HG02571 (cell line): ENCODE results near the gene LARGE2.
A peak's percentile ranks its signal among the peaks of the same experiment; 100 is the strongest.
"Not testable (repeated sequence)": the region's sequence is repeated elsewhere in the genome, so short reads cannot be mapped to it uniquely, and the experiment has no call there.

ENCODE experiments used
- ATAC-seq: cut with Tn5 transposase; IDR thresholded peaks from one replicate; pipeline ENCODE4 v1.9.1; 2021; ENCODE audit warnings: mild to moderate bottlenecking, moderate library complexity; ENCODE audit not compliant: unreplicated experiment

The LARGE2 gene

DNA sequence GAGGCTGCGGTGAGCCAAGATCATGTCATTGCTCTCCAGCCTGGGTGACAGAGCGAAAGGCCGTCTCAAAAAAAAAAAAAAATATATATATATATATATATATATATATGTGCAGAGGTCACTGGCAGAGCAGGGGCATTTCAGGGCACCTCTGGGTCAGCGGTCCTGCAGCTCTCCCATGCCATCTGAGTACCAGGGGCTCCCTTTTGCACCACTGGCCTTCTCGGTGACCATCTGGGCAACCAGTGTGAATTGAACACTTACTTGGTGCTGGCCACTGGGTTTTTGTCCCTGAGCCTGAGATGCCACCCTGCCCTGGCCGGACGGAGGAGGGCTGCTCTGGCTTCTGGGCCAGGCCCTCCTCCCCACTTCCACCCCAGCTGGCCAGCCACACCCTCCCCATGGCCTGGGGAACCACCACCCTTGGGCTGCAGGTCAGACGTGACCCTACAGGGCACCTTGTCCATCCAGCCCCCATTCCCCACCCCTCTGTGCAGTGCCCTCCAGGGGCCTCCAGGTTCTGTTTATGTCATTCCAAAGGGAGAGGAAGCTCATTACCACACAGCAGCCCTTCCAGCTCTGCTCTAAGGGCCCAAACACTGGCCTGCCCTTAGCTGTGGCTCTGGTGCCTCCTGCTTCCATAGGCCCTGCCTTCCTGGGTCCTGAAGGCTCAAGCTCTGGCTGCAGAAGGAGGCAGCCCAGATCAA is 26.8 kb upstream of the LARGE2 start:
- ATAC-seq: no peak

DNA sequence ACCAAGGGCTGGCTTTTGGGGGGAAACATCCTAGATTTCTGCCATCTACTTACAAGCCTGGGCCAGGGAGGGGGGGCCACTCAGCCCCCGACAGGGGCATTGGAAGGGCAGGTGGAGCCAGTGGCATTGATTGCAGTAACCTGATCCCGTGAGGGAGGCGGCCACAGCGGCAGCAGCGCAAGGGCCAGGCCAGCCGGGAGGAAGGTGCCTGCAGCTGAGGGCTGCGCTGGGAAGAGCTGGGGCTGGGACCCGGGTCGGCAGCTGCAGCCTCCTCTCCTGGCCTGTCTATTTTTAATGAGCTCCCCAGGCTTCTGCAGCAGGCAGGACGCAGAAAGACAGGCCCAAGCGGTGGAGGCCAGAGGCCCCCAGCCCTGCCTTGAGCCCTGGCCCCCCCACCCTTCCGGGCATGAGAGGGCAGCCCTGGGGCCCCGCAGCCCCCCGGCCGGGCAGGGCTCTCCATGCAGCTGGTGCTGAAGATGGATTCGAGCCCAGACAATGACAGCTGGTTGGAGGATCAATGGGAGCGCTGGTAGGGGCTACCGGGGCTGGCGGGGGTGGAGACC is 26.0 kb upstream of the LARGE2 start:
- ATAC-seq: no peak

- ATAC-seq: no peak
These were observed 24.9 kb upstream of the LARGE2 start for GRCh38 chr11:45897556-45897955.

GRCh38 chr11:45899086-45899447 is 23.4 kb upstream of the LARGE2 start:
- no peak for ATAC-seq

- peak; percentile 58 for ATAC-seq
These were observed 22.8 kb upstream of the LARGE2 start for GRCh38 chr11:45899448-45900174.

- ATAC-seq: peak; percentile 13
These were observed 22.2 kb upstream of the LARGE2 start for GRCh38 chr11:45900175-45900800.

- no peak for ATAC-seq
These were observed 21.4 kb upstream of the LARGE2 start for GRCh38 chr11:45900916-45901617.

DNA sequence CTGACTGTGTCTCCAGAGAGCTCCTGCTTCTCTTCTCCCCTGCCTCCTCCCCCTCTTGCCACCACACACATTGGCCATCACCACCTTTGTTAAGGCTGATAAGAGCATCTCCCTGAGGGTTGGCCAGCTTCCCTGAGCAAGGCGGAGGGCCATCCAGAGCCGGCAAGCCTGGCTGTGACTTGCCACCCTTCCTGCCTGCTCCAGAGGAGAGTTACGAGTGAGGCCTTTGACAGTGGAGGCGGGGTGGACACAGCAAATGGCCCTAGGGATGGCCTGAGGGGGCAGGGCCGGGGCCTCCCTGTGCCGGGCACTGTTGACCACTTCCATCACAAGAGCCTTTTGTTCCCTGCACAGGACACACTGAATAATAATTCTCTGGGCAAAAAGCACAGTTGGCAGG is 20.8 kb upstream of the LARGE2 start:
- no peak for ATAC-seq

- no peak for ATAC-seq
These were observed 19.7 kb upstream of the LARGE2 start for GRCh38 chr11:45902452-45903380.

DNA sequence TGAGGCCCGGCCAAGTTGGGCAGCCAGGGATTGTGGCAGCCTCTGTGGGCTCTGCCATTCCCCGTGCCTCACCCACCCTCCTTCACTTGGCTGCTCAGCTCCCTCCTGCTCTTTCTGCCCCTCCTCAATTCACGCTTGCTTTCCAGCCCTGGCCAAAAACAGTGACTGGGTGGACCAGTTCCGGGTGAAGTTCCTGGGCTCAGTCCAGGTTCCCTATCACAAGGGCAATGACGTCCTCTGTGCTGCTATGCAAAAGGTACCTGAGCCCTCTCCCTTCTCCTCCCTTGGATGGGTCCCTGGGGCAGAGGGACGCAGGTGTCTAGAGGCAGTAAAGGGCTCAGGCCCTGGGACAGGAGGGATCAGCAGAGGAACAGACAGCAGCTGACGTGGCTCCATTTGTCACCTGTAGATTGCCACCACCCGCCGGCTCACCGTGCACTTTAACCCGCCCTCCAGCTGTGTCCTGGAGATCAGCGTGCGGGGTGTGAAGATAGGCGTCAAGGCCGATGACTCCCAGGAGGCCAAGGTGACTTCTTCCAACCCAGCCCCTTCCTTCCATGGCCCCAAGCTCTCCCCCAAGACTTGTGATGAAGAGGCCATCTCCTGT is 18.0 kb upstream of the LARGE2 start:
- no peak for ATAC-seq

- ATAC-seq: no peak
These were observed 17.4 kb upstream of the LARGE2 start for GRCh38 chr11:45905095-45905494.

DNA sequence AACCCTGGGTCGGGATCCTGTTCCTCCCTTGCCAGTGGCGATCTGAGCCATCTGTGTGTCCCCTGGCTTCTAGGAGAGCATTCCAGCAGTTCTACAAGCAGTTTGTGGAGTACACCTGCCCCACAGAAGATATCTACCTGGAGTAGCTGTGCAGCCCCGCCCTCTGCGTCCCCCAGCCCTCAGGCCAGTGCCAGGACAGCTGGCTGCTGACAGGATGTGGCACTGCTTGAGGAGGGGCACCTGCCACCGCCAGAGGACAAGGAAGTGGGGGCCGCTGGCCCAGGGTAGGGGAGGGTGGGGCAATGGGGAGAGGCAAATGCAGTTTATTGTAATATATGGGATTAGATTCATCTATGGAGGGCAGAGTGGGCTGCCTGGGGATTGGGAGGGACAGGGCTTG is 16.9 kb upstream of the LARGE2 start:
- ATAC-seq: not testable (repeated sequence)

- ATAC-seq: no peak
These were observed 16.3 kb upstream of the LARGE2 start for GRCh38 chr11:45906096-45906682.

- no peak for ATAC-seq
These were observed 15.4 kb upstream of the LARGE2 start, which contains the start of gene FREY1 for GRCh38 chr11:45906965-45907611. Gene FREY1, minus strand, starts transcription at chr11:45907271. Its CDS starts 26 bp downstream, at chr11:45907245.

- no peak for ATAC-seq
These were observed 14.5 kb upstream of the LARGE2 start for GRCh38 chr11:45907911-45908370.

GRCh38 chr11:45909594-45910475 is 12.6 kb upstream of the LARGE2 start:
- ATAC-seq: no peak

DNA sequence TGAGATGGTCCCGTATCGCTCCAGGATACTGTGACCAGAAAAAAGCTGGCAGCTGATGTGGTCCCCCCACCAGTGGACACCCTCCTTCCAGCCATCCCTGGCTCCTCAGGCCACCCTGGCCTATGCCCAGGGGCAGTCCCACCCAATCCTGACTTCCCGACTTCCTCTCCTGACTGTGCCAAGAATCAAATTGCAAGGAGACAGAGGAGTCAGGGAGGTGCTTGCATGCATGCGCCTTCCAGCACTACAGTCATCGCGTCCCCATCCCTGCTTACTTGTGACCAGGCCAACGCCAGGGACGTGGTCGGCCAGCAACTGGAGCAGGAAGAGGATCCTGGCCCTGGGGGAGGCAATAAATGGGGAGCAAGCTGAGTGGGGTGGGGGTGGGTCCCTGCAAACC is 11.8 kb upstream of the LARGE2 start:
- no peak for ATAC-seq

- no peak for ATAC-seq
These were observed 8.9 kb upstream of the LARGE2 start for GRCh38 chr11:45913514-45913913.
